ENCODE measurements around the gene RAMP2. TPM values are rescaled to one million over a fixed set of nuclear protein-coding genes. Genes with fewer than 3 reads are reported as not detected.
A peak's percentile ranks its signal among the peaks of the same experiment; 100 is the strongest.
"Not testable (repeated sequence)": the region's sequence is repeated elsewhere in the genome, so short reads cannot be mapped to it uniquely, and the experiment has no call there.

The RAMP2 gene
- total RNA-seq, 6 donors from 2014 or later, result 12.2 to 120 (median 55.8) TPM; not detected in 1

- Histone ChIP-seq H3K27me3 (no peaks in the 10 kb centered on the region), H3K9me3 (no peaks in the 10 kb centered on the region), H3K4me3 (no peak overlapping the region), H3K36me3 (no peaks in the 10 kb centered on the region), H3K4me1 (peaks cover 14 to 20% (median 16%) of the 10 kb centered on the region in 4 donors), H3K27ac (no peak overlapping the region)
- WGBS, 2 donors, result 75 to 85% methylated on average over 3 of the region's 3 CpGs
- TF ChIP-seq EP300 (IDR thresholded peaks at IDR 0.05), result no peak
- no peak for TF ChIP-seq POLR2AphosphoS5 (IDR thresholded peaks at IDR 0.05)
- no peak for TF ChIP-seq POLR2A (IDR thresholded peaks at IDR 0.05)
- TF ChIP-seq CTCF (IDR thresholded peaks at IDR 0.05), result no peak
- ATAC-seq (ENCODE audit: low FRiP score in 2 of 2), result peak in 1 of 2 donors; percentile 94
- DNase-seq, result no peak
These were observed 6.2 kb upstream of the RAMP2 start for GRCh38 chr17:42754782-42755181.

GRCh38 chr17:42759982-42760651 is 910 bp upstream of the RAMP2 start:
- Histone ChIP-seq H3K27ac (peak overlapping the region; percentile 74 to 92 (median 85)), H3K27me3 (peaks cover 0 to 16% (median 3%) of the 10 kb centered on the region in 4 donors), H3K4me1 (peaks cover 14 to 32% (median 21%) of the 10 kb centered on the region in 4 donors), H3K36me3 (no peaks in the 10 kb centered on the region), H3K9me3 (no peaks in the 10 kb centered on the region), H3K4me3 (peak overlapping the region in 3 of 4 donors; percentile 55 to 64 (median 60))
- ATAC-seq (ENCODE audit: low FRiP score in 2 of 2) (peak in 1 of 2 donors; percentile 27), DNase-seq (no peak)
- TF ChIP-seq CTCF (IDR thresholded peaks at IDR 0.05) (no peak), POLR2AphosphoS5 (IDR thresholded peaks at IDR 0.05) (no peak), EP300 (IDR thresholded peaks at IDR 0.05) (no peak), POLR2A (IDR thresholded peaks at IDR 0.05) (no peak)
- 39 to 47% methylated on average over 10 to 11 of the region's 11 CpGs for WGBS, 2 donors

- peaks cover 0 to 16% (median 3%) of the 10 kb centered on the region in 4 donors for H3K27me3 ChIP-seq
- no peak for ATAC-seq (ENCODE audit: low FRiP score in 2 of 2)
- TF ChIP-seq POLR2A (IDR thresholded peaks at IDR 0.05) (no peak), CTCF (IDR thresholded peaks at IDR 0.05) (no peak), EP300 (IDR thresholded peaks at IDR 0.05) (no peak), POLR2AphosphoS5 (IDR thresholded peaks at IDR 0.05) (no peak)
- WGBS, 2 donors, result 32 to 43% methylated on average over 8 to 12 of the region's 12 CpGs
- H3K36me3 ChIP-seq, result no peaks in the 10 kb centered on the region
- peaks cover 14 to 32% (median 21%) of the 10 kb centered on the region in 4 donors for H3K4me1 ChIP-seq
- peak overlapping the region; percentile 44 to 64 (median 58) for H3K4me3 ChIP-seq
- H3K27ac ChIP-seq, result peak overlapping the region; percentile 74 to 92 (median 85)
- no peaks in the 10 kb centered on the region for H3K9me3 ChIP-seq
- DNase-seq, result no peak
These were observed 611 bp downstream of the RAMP2 start for GRCh38 chr17:42761638-42762037.

GRCh38 chr17:42766124-42766523 is 5.1 kb downstream of the RAMP2 start:
- Histone ChIP-seq H3K4me1 (peaks cover 4 to 17% (median 11%) of the 10 kb centered on the region in 4 donors), H3K36me3 (no peaks in the 10 kb centered on the region), H3K9me3 (no peaks in the 10 kb centered on the region), H3K27me3 (peaks cover 0 to 9% (median under 1%) of the 10 kb centered on the region in 4 donors), H3K27ac (no peak overlapping the region), H3K4me3 (no peak overlapping the region)
- TF ChIP-seq POLR2A (IDR thresholded peaks at IDR 0.05), result no peak
- no peak for TF ChIP-seq EP300 (IDR thresholded peaks at IDR 0.05)
- TF ChIP-seq POLR2AphosphoS5 (IDR thresholded peaks at IDR 0.05), result no peak
- no peak for TF ChIP-seq CTCF (IDR thresholded peaks at IDR 0.05)
- WGBS, 2 donors, result 82 to 85% methylated on average over 4 to 6 of the region's 6 CpGs
- no peak for DNase-seq
- ATAC-seq (ENCODE audit: low FRiP score in 2 of 2), result no peak

GRCh38 chr17:42767512-42767911 is 6.5 kb downstream of the RAMP2 start:
- Histone ChIP-seq H3K4me1 (peaks cover 0 to 15% (median 3%) of the 10 kb centered on the region in 4 donors), H3K4me3 (no peak overlapping the region), H3K36me3 (no peaks in the 10 kb centered on the region), H3K9me3 (no peaks in the 10 kb centered on the region), H3K27ac (no peak overlapping the region), H3K27me3 (no peaks in the 10 kb centered on the region)
- no peak for DNase-seq
- no peak for ATAC-seq (ENCODE audit: low FRiP score in 2 of 2)
- TF ChIP-seq CTCF (IDR thresholded peaks at IDR 0.05) (no peak), EP300 (IDR thresholded peaks at IDR 0.05) (no peak), POLR2A (IDR thresholded peaks at IDR 0.05) (no peak), POLR2AphosphoS5 (IDR thresholded peaks at IDR 0.05) (no peak)

- H3K27me3 ChIP-seq, DNase-seq: not testable (repeated sequence)
- 68% methylated on average over 9 of the region's 9 CpGs for WGBS, 2 donors
These were observed 7.0 kb downstream of the RAMP2 start for GRCh38 chr17:42768006-42768405.

GRCh38 chr17:42769964-42770363 is 8.9 kb downstream of the RAMP2 start:
- peaks cover 10 to 20% (median 14%) of the 10 kb centered on the region in 4 donors for H3K4me1 ChIP-seq
- not testable (repeated sequence) for DNase-seq; H3K27me3 ChIP-seq; H3K27ac ChIP-seq; H3K36me3 ChIP-seq; ATAC-seq (ENCODE audit: low FRiP score in 2 of 2); H3K4me3 ChIP-seq; H3K9me3 ChIP-seq
- WGBS, 2 donors, result 76 to 80% methylated on average over 10 of the region's 10 CpGs

More at GRCh38 chr17:42768006-42768405, 7.0 kb downstream of the RAMP2 start:
- not testable (repeated sequence) for H3K36me3 ChIP-seq; ATAC-seq (ENCODE audit: low FRiP score in 2 of 2); H3K27ac ChIP-seq; H3K9me3 ChIP-seq; H3K4me3 ChIP-seq
- peaks cover 0 to 18% (median 8%) of the 10 kb centered on the region in 4 donors for H3K4me1 ChIP-seq
